HG02571 (cell line): ENCODE measurements around the gene ABCF1.
A peak's percentile ranks its signal among the peaks of the same experiment; 100 is the strongest.

Experiments
- ATAC-seq: cut with Tn5 transposase; IDR thresholded peaks from one replicate; pipeline ENCODE4 v1.9.1; 2021; ENCODE audit warnings: mild to moderate bottlenecking, moderate library complexity; ENCODE audit not compliant: unreplicated experiment

The ABCF1 gene

GRCh38 chr6:30618270-30618797 lies 47.1 kb downstream of the ABCF1 start:
- ATAC-seq, result no peak

- ATAC-seq, result no peak
Measured at GRCh38 chr6:30619561-30619960, 48.3 kb downstream of the ABCF1 start.

- ATAC-seq, result no peak
Measured at GRCh38 chr6:30625511-30625910, 54.3 kb downstream of the ABCF1 start.

GRCh38 chr6:30626484-30627366 lies 55.5 kb downstream of the ABCF1 start, which contains the start of gene ATAT1:
Gene ATAT1 (plus strand): TSS chr6:30626874.
- peak; percentile 87 for ATAC-seq

- no peak for ATAC-seq
Measured at GRCh38 chr6:30635834-30636233, 64.6 kb downstream of the ABCF1 start.

- ATAC-seq, result no peak
Measured at GRCh38 chr6:30640481-30640880, 69.2 kb downstream of the ABCF1 start.

GRCh38 chr6:30641048-30641447 lies 69.8 kb downstream of the ABCF1 start:
- ATAC-seq, result no peak
